ENCODE results near the gene MYO18A.

GRCh38 chr17:29021226-29021625, 159.0 kb downstream of the MYO18A start:
- TF ChIP-seq POLR2A (IDR thresholded peaks at IDR 0.05) = no peak
- TF ChIP-seq CTCF (IDR thresholded peaks at IDR 0.05) = no peak
